ENCODE data around the gene PRKCH.
A peak's percentile ranks its signal among the peaks of the same experiment; 100 is the strongest.

The PRKCH gene

DNA sequence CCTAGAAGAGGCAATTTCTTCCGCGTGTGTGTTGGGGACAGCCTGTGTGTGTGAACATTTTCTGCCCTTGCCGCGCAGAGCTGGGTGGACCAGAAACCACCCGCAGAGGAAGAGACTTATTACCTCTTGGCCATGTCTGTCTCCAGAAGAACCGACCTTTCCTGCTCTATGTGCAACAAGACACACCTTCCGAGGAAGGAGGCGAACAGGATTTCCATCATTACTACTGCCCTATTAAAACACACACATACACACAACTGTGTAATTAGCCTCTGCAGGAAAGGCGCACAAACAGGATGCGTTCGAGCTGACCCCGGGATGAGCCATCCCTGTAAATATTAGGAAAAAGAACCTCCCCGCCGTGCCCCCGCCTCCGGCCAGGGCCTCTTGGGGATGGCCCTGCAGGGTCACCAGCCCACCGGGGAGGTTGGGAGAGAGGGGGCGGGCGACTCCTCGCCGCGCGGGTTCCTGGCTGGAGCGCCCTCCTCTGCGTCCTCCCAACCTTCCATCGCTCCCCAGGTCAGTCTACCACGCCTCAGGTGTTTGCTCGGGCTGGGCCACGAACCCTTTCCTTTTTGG lies 484 bp upstream of the PRKCH start:
- Histone ChIP-seq H3K4ac (ENCODE audit: low read depth in 1 of 2, low read length in 2 of 2) (no peak overlapping the region), H3K4me2 (ENCODE audit: low read length, poor library complexity, severe bottlenecking) (peak overlapping the region; percentile 59), H3K9me3 (ENCODE audit: control insufficient read depth, low read length) (peaks cover 3% of the 10 kb centered on the region), H3K27ac (ENCODE audit: low read length, poor library complexity, severe bottlenecking) (no peak overlapping the region), H3K9ac (ENCODE audit: low read length) (peak overlapping the region; percentile 45), H3K36me3 (ENCODE audit: control insufficient read depth in 1 of 2, insufficient read depth in 2 of 2, low read depth in 1 of 2, low read length in 2 of 2) (no peaks in the 10 kb centered on the region), H3K79me1 (replicated peaks; ENCODE audit: low read length, poor library complexity, severe bottlenecking) (no peaks in the 10 kb centered on the region), H2BK120ac (ENCODE audit: low read depth, low read length) (no peak overlapping the region), H3K18ac (ENCODE audit: low read depth in 1 of 2, low read length in 2 of 2) (no peak overlapping the region), H3K23ac (ENCODE audit: low read length in 2 of 2) (no peak overlapping the region), H2BK12ac (ENCODE audit: low read length in 2 of 2) (no peak overlapping the region), H2BK15ac (ENCODE audit: low read depth, poor library complexity, severe bottlenecking) (no peak overlapping the region), H3K14ac (ENCODE audit: low read length in 2 of 2) (no peak overlapping the region), H3K27me3 (ENCODE audit: control insufficient read depth in 1 of 2, insufficient read depth in 1 of 2, low read length in 2 of 2) (peaks cover 19 to 83% of the 10 kb centered on the region in 2 experiments), H2AK5ac (ENCODE audit: low read length, severe bottlenecking) (no peak overlapping the region), H2AFZ (ENCODE audit: low read depth, low read length) (peak overlapping the region; percentile 20), H3K4me1 (ENCODE audit: control insufficient read depth, insufficient read depth, low read depth, low read length) (peaks cover 12% of the 10 kb centered on the region), H4K8ac (ENCODE audit: low read length) (no peak overlapping the region), H2BK5ac (ENCODE audit: low read depth, low read length, poor library complexity, severe bottlenecking) (no peak overlapping the region), H3K4me3 (ENCODE audit: insufficient read depth in 1 of 2, low read depth in 1 of 2, low read length in 2 of 2) (peak overlapping the region; percentile 66 to 76), H4K91ac (ENCODE audit: low read length) (no peak overlapping the region)
- no peak for DNase-seq
- 47% methylated on average over 22 of the region's 29 CpGs for WGBS

DNA sequence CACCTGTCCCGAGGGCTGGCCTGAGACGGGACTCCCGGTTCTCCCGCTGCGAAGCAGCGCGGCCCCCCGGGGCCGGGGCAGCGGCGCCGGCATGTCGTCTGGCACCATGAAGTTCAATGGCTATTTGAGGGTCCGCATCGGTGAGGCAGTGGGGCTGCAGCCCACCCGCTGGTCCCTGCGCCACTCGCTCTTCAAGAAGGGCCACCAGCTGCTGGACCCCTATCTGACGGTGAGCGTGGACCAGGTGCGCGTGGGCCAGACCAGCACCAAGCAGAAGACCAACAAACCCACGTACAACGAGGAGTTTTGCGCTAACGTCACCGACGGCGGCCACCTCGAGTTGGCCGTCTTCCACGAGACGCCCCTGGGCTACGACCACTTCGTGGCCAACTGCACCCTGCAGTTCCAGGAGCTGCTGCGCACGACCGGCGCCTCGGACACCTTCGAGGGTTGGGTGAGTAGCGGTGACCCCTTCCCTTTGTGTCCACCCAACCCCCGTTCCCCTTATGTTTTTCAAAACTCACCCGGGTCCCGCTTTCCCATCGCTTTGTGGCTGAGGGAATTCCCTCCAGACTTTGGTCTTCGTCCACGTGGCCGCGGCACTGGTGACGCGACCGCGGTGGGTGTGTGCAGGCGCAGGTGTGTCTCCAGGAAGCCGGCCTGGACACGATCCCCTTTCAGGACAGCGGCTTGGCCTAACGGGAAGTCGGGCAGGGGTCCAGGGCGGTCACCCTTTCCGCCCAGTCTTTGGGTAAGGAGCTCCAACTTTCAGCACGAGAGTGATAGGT lies 826 bp downstream of the PRKCH start:
- Histone ChIP-seq H2BK15ac (ENCODE audit: low read depth, poor library complexity, severe bottlenecking) (no peak overlapping the region), H2BK120ac (ENCODE audit: low read depth, low read length) (no peak overlapping the region), H3K9ac (ENCODE audit: low read length) (peak overlapping the region; percentile 45), H3K4ac (ENCODE audit: low read depth in 1 of 2, low read length in 2 of 2) (no peak overlapping the region), H2AFZ (ENCODE audit: low read depth, low read length) (no peak overlapping the region), H4K8ac (ENCODE audit: low read length) (no peak overlapping the region), H3K27me3 (ENCODE audit: control insufficient read depth in 1 of 2, insufficient read depth in 1 of 2, low read length in 2 of 2) (peaks cover 16 to 77% of the 10 kb centered on the region in 2 experiments), H3K23ac (ENCODE audit: low read length in 2 of 2) (no peak overlapping the region), H3K9me3 (ENCODE audit: control insufficient read depth, low read length) (peaks cover 5% of the 10 kb centered on the region), H2AK5ac (ENCODE audit: low read length, severe bottlenecking) (no peak overlapping the region), H3K14ac (ENCODE audit: low read length in 2 of 2) (no peak overlapping the region), H4K91ac (ENCODE audit: low read length) (no peak overlapping the region), H3K4me3 (ENCODE audit: insufficient read depth in 1 of 2, low read depth in 1 of 2, low read length in 2 of 2) (peak overlapping the region; percentile 66 to 76), H3K18ac (ENCODE audit: low read depth in 1 of 2, low read length in 2 of 2) (no peak overlapping the region), H3K79me1 (replicated peaks; ENCODE audit: low read length, poor library complexity, severe bottlenecking) (no peaks in the 10 kb centered on the region), H3K4me1 (ENCODE audit: control insufficient read depth, insufficient read depth, low read depth, low read length) (peaks cover 12% of the 10 kb centered on the region), H2BK5ac (ENCODE audit: low read depth, low read length, poor library complexity, severe bottlenecking) (no peak overlapping the region), H3K4me2 (ENCODE audit: low read length, poor library complexity, severe bottlenecking) (peak overlapping the region; percentile 59), H2BK12ac (ENCODE audit: low read length in 2 of 2) (no peak overlapping the region), H3K27ac (ENCODE audit: low read length, poor library complexity, severe bottlenecking) (no peak overlapping the region), H3K36me3 (ENCODE audit: control insufficient read depth in 1 of 2, insufficient read depth in 2 of 2, low read depth in 1 of 2, low read length in 2 of 2) (no peaks in the 10 kb centered on the region)
- no peak for DNase-seq
- WGBS: 7% methylated on average over 63 of the region's 63 CpGs

GRCh38 chr14:61322799-61323290 lies 1.5 kb downstream of the PRKCH start:
- H3K4ac ChIP-seq (ENCODE audit: low read depth in 1 of 2, low read length in 2 of 2): no peak overlapping the region
- H4K8ac ChIP-seq (ENCODE audit: low read length): no peak overlapping the region
- DNase-seq: no peak
- H2AK5ac ChIP-seq (ENCODE audit: low read length, severe bottlenecking): no peak overlapping the region
- H3K9me3 ChIP-seq (ENCODE audit: control insufficient read depth, low read length): peaks cover 5% of the 10 kb centered on the region
- peak overlapping the region in 1 of 2 experiments; percentile 76 for H3K4me3 ChIP-seq (ENCODE audit: insufficient read depth in 1 of 2, low read depth in 1 of 2, low read length in 2 of 2)
- no peak overlapping the region for H3K14ac ChIP-seq (ENCODE audit: low read length in 2 of 2)
- H3K4me2 ChIP-seq (ENCODE audit: low read length, poor library complexity, severe bottlenecking): no peak overlapping the region
- H3K36me3 ChIP-seq (ENCODE audit: control insufficient read depth in 1 of 2, insufficient read depth in 2 of 2, low read depth in 1 of 2, low read length in 2 of 2): no peaks in the 10 kb centered on the region
- no peak overlapping the region for H2BK5ac ChIP-seq (ENCODE audit: low read depth, low read length, poor library complexity, severe bottlenecking)
- no peak overlapping the region for H3K23ac ChIP-seq (ENCODE audit: low read length in 2 of 2)
- WGBS: 16% methylated on average over 12 of the region's 13 CpGs
- H2BK12ac ChIP-seq (ENCODE audit: low read length in 2 of 2): no peak overlapping the region
- H2AFZ ChIP-seq (ENCODE audit: low read depth, low read length): no peak overlapping the region
- H3K79me1 ChIP-seq (replicated peaks; ENCODE audit: low read length, poor library complexity, severe bottlenecking): no peaks in the 10 kb centered on the region
- H3K27ac ChIP-seq (ENCODE audit: low read length, poor library complexity, severe bottlenecking): no peak overlapping the region
- no peak overlapping the region for H3K18ac ChIP-seq (ENCODE audit: low read depth in 1 of 2, low read length in 2 of 2)
- H4K91ac ChIP-seq (ENCODE audit: low read length): no peak overlapping the region
- peaks cover 16 to 71% of the 10 kb centered on the region in 2 experiments for H3K27me3 ChIP-seq (ENCODE audit: control insufficient read depth in 1 of 2, insufficient read depth in 1 of 2, low read length in 2 of 2)
- H2BK15ac ChIP-seq (ENCODE audit: low read depth, poor library complexity, severe bottlenecking): no peak overlapping the region
- no peak overlapping the region for H2BK120ac ChIP-seq (ENCODE audit: low read depth, low read length)
- H3K9ac ChIP-seq (ENCODE audit: low read length): no peak overlapping the region
- H3K4me1 ChIP-seq (ENCODE audit: control insufficient read depth, insufficient read depth, low read depth, low read length): peaks cover 12% of the 10 kb centered on the region

DNA sequence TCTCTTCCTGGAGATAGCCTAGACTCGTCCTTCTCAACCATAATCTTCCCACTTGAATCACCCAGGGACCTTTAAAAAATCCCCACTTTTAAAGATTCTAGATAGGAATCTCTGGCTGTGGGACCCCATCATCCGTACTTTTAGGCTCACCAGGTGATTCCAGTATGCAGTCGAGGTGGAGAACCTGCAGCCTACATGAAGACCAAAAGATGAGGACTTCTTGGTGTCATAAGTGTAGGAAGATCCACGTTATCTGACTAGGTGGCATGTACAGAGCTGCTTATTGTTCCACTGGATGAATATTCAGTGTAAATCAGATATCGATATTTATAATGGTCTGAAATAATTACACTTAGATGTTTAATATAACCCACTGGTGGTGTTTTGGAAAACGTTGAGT lies 2.6 kb downstream of the PRKCH start:
- H3K18ac ChIP-seq (ENCODE audit: low read depth in 1 of 2, low read length in 2 of 2): no peak overlapping the region
- 71% methylated on average over 4 of the region's 6 CpGs for WGBS
- peaks cover 5% of the 10 kb centered on the region for H3K9me3 ChIP-seq (ENCODE audit: control insufficient read depth, low read length)
- no peak overlapping the region for H3K4me2 ChIP-seq (ENCODE audit: low read length, poor library complexity, severe bottlenecking)
- H2BK15ac ChIP-seq (ENCODE audit: low read depth, poor library complexity, severe bottlenecking): no peak overlapping the region
- H3K36me3 ChIP-seq (ENCODE audit: control insufficient read depth in 1 of 2, insufficient read depth in 2 of 2, low read depth in 1 of 2, low read length in 2 of 2): no peaks in the 10 kb centered on the region
- H3K27ac ChIP-seq (ENCODE audit: low read length, poor library complexity, severe bottlenecking): no peak overlapping the region
- no peak for DNase-seq
- no peaks in the 10 kb centered on the region for H3K79me1 ChIP-seq (replicated peaks; ENCODE audit: low read length, poor library complexity, severe bottlenecking)
- no peak overlapping the region for H4K8ac ChIP-seq (ENCODE audit: low read length)
- no peak overlapping the region for H4K91ac ChIP-seq (ENCODE audit: low read length)
- H3K23ac ChIP-seq (ENCODE audit: low read length in 2 of 2): no peak overlapping the region
- no peak overlapping the region for H3K4ac ChIP-seq (ENCODE audit: low read depth in 1 of 2, low read length in 2 of 2)
- no peak overlapping the region for H2BK120ac ChIP-seq (ENCODE audit: low read depth, low read length)
- H2AK5ac ChIP-seq (ENCODE audit: low read length, severe bottlenecking): no peak overlapping the region
- no peak overlapping the region for H2BK12ac ChIP-seq (ENCODE audit: low read length in 2 of 2)
- H2BK5ac ChIP-seq (ENCODE audit: low read depth, low read length, poor library complexity, severe bottlenecking): no peak overlapping the region
- peaks cover 12% of the 10 kb centered on the region for H3K4me1 ChIP-seq (ENCODE audit: control insufficient read depth, insufficient read depth, low read depth, low read length)
- peaks cover 13 to 61% of the 10 kb centered on the region in 2 experiments for H3K27me3 ChIP-seq (ENCODE audit: control insufficient read depth in 1 of 2, insufficient read depth in 1 of 2, low read length in 2 of 2)
- no peak overlapping the region for H3K4me3 ChIP-seq (ENCODE audit: insufficient read depth in 1 of 2, low read depth in 1 of 2, low read length in 2 of 2)
- no peak overlapping the region for H3K9ac ChIP-seq (ENCODE audit: low read length)
- no peak overlapping the region for H2AFZ ChIP-seq (ENCODE audit: low read depth, low read length)
- no peak overlapping the region for H3K14ac ChIP-seq (ENCODE audit: low read length in 2 of 2)

Data from mesenchymal stem cell (in vitro differentiated cells and primary cell).